BLaER1 (cell line): Measurements from ENCODE around the gene ITPKB.

ENCODE experiments used
- H3K27ac ChIP-seq: shearing (Covaris generic); formaldehyde crosslinking; 2 replicates; pipeline ENCODE4 v1.8.1; 2022
- H3K27me3 ChIP-seq: shearing (Covaris generic); formaldehyde crosslinking; 2 replicates; pipeline ENCODE4 v1.8.1; 2022
- H3K36me3 ChIP-seq: shearing (Covaris generic); formaldehyde crosslinking; 2 replicates; pipeline ENCODE4 v1.8.1; 2022
- H3K4me1 ChIP-seq: shearing (Covaris generic); formaldehyde crosslinking; 2 replicates; pipeline ENCODE4 v1.8.1; 2022
- H3K4me2 ChIP-seq: shearing (Covaris generic); formaldehyde crosslinking; 2 replicates; pipeline ENCODE4 v1.8.1; 2022
- H3K4me3 ChIP-seq: shearing (Covaris generic); formaldehyde crosslinking; 2 replicates; pipeline ENCODE4 v1.8.1; 2022
- H3K9ac ChIP-seq: shearing (Covaris generic); formaldehyde crosslinking; 2 replicates; pipeline ENCODE4 v1.8.1; 2022
- H3K9me3 ChIP-seq: shearing (Covaris generic); formaldehyde crosslinking; 2 replicates; pipeline ENCODE4 v1.8.1; 2022
- H4K20me1 ChIP-seq: shearing (Covaris generic); formaldehyde crosslinking; 2 replicates; pipeline ENCODE4 v1.8.1; 2022
- Cebpa-rat ChIP-seq: shearing (Covaris generic); IDR thresholded peaks from 2 replicates; pipeline ENCODE4 v1.8.1; 2022

ITPKB gene

DNA sequence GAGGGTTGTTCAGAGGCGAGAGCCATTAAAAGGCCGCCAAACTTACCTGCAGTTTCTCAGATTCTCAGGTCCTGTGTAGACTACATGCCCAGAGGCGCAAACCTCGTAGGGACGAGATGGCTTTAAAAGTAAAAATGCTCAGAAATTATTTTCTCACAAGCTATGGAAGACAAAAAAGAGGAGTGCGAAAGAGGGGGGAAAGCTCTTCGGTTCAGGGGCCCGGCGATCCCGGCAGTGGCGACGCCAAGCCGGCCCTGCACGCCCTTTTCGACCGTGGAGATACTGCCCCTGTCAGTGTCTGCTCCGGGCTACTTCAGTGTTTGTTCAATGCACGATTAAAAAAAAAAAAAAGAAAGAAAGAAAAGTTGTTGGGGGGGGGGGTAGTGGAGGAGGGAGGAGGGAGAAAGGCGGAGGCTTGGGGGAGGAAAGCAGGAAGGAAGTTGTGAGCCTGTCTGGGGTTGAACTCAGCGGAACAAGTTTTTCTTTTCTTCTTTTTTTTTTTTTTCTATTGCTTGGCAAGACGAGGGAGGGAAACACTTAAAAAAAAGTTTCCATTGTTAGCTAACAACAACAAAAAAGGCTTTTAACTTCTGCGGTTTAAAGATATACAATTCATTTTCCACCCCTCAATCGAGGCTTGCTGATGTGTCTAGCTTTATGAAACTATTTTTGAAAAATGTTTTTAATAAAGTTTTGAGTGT is at the start of gene ITPKB:
Gene ITPKB (minus strand): TSS at position 288 of the 701 bp plus-strand sequence. CDS start 1,824 bp downstream, outside the sequence.
- Histone ChIP-seq H3K4me3 (peak within 1 kb of the TSS; percentile 85), H3K9ac (peak within 1 kb of the TSS; percentile 89), H3K4me1 (peaks cover 53% of the 10 kb centered on the region), H4K20me1 (peaks cover 33% of the 10 kb centered on the region), H3K4me2 (peak within 1 kb of the TSS; percentile 99), H3K27me3 (no peaks in the 10 kb centered on the region), H3K9me3 (peaks cover 15% of the 10 kb centered on the region), H3K27ac (peak within 1 kb of the TSS; percentile 89), H3K36me3 (peaks cover 21% of the 10 kb centered on the region)
- no peak for TF ChIP-seq Cebpa-rat

- Histone ChIP-seq H3K4me3 (no peak overlapping the region), H3K9ac (no peak overlapping the region), H3K27me3 (no peaks in the 10 kb centered on the region), H3K4me1 (no peaks in the 10 kb centered on the region), H4K20me1 (no peaks in the 10 kb centered on the region), H3K9me3 (no peaks in the 10 kb centered on the region), H3K4me2 (no peak overlapping the region), H3K36me3 (no peaks in the 10 kb centered on the region), H3K27ac (no peak overlapping the region)
- TF ChIP-seq Cebpa-rat = no peak
Measured at GRCh38 chr1:226787638-226788037, 48.6 kb upstream of the ITPKB start.

DNA sequence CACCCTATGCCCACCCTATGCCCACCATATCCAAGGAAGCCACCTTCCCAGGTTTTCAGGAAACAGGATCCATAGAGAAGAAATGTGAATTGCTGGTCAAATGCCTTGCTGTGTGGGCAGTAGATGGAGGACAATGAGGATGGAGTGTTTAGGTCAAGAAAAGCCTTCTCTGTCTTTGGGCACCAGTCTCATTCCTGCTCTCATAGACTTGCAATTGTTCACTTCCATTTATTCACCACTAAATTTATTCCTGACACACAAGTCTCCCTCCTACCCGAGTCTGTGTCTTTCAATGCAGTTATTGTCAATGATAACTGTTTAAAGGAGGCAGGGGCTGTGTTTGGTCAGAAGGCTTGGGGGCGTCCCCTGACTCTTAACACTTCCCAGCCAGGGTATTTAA is 48.0 kb upstream of the ITPKB start:
- H3K27me3 ChIP-seq = no peaks in the 10 kb centered on the region
- no peak for TF ChIP-seq Cebpa-rat
- no peaks in the 10 kb centered on the region for H4K20me1 ChIP-seq
- H3K9me3 ChIP-seq = no peaks in the 10 kb centered on the region
- no peak overlapping the region for H3K9ac ChIP-seq
- H3K4me2 ChIP-seq = no peak overlapping the region
- no peaks in the 10 kb centered on the region for H3K4me1 ChIP-seq
- no peak overlapping the region for H3K27ac ChIP-seq
- no peak overlapping the region for H3K4me3 ChIP-seq
- no peaks in the 10 kb centered on the region for H3K36me3 ChIP-seq

- Histone ChIP-seq H3K4me3 (no peak overlapping the region), H4K20me1 (no peaks in the 10 kb centered on the region), H3K4me2 (no peak overlapping the region), H3K27ac (no peak overlapping the region), H3K27me3 (no peaks in the 10 kb centered on the region), H3K9ac (no peak overlapping the region), H3K4me1 (no peaks in the 10 kb centered on the region), H3K9me3 (no peaks in the 10 kb centered on the region), H3K36me3 (no peaks in the 10 kb centered on the region)
- no peak for TF ChIP-seq Cebpa-rat
Measured at GRCh38 chr1:226786550-226786949, 47.5 kb upstream of the ITPKB start.

DNA sequence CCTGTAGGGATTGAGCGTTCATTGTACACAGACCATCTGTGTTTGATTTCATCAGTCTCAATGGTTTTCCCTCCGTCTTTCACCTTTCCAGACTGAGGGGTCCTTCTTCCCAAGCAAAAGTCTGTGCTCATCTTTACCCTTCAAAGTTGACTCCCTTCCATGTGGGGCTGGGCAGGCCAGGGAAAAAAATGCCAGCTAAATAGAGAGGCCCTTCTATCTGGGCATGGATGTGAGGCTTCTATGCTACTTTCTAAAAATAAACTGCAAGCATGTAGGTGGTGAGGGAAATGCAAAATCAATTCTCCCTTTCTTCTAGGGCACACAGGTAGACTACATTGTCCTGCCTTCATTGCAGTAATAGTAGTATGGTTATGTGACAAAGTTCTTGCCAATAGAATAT is 46.7 kb upstream of the ITPKB start:
- Histone ChIP-seq H4K20me1 (no peaks in the 10 kb centered on the region), H3K4me3 (no peak overlapping the region), H3K9me3 (no peaks in the 10 kb centered on the region), H3K36me3 (no peaks in the 10 kb centered on the region), H3K27me3 (no peaks in the 10 kb centered on the region), H3K4me1 (no peaks in the 10 kb centered on the region), H3K4me2 (no peak overlapping the region), H3K27ac (no peak overlapping the region), H3K9ac (no peak overlapping the region)
- no peak for TF ChIP-seq Cebpa-rat

DNA sequence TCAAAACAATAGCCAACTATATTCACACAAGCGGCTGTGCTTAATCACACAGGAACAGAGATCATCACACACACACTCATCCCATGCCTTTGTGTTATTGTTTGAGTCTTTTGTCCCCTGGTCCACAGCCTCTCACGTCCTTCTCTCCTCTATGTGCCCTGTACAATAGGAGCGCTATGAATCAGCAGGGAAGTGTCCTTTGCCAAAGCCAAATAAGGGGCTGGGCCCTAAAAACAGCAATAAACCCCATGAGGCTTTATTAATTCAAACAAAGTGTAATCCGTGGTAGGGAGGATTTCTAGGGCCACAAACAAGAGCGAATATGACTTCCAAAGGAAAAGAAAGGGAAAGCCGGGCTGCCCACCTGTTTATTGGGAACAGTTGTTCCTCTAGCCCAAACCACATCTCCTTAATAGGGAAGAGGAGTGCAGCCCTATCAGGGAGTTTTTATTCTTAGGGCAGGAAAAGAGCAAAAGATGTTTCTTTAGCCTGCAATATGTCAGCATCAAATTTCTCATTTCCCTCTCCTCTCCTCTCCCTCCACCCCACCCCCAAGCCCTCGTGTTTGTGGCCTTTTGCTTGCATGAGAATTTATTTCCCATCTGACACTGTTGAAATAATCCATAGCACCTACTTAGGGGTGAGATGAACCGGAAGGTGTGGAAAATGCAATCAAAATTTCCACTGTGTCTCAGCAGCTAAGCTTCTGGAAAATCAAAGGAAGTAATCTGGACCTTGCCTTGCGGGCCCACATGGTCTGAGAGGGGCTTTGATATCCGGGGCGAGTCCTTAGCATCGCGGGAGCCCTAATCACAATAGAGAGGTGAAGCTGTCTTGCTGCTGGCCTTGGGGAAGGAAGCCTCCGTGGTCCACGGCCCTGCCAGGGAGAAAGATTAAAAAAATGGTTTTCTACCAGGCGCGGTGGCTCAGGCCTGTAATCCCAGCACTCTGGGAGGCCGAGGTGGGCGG is 45.3 kb upstream of the ITPKB start:
- H4K20me1 ChIP-seq = no peaks in the 10 kb centered on the region
- no peaks in the 10 kb centered on the region for H3K9me3 ChIP-seq
- H3K4me1 ChIP-seq = no peaks in the 10 kb centered on the region
- H3K27ac ChIP-seq = no peak overlapping the region
- H3K36me3 ChIP-seq = no peaks in the 10 kb centered on the region
- no peak overlapping the region for H3K4me2 ChIP-seq
- H3K4me3 ChIP-seq = no peak overlapping the region
- no peaks in the 10 kb centered on the region for H3K27me3 ChIP-seq
- no peak for TF ChIP-seq Cebpa-rat
- H3K9ac ChIP-seq = no peak overlapping the region

GRCh38 chr1:226782845-226783601 is 43.9 kb upstream of the ITPKB start:
- Histone ChIP-seq H3K4me1 (no peaks in the 10 kb centered on the region), H3K4me3 (no peak overlapping the region), H3K4me2 (no peak overlapping the region), H3K9ac (no peak overlapping the region), H3K36me3 (no peaks in the 10 kb centered on the region), H4K20me1 (no peaks in the 10 kb centered on the region), H3K27me3 (no peaks in the 10 kb centered on the region), H3K9me3 (no peaks in the 10 kb centered on the region), H3K27ac (no peak overlapping the region)
- TF ChIP-seq Cebpa-rat = no peak

GRCh38 chr1:226781937-226782609 is 43.0 kb upstream of the ITPKB start:
- Histone ChIP-seq H3K4me1 (no peaks in the 10 kb centered on the region), H3K36me3 (no peaks in the 10 kb centered on the region), H3K4me3 (no peak overlapping the region), H3K9ac (no peak overlapping the region), H3K4me2 (no peak overlapping the region), H3K27me3 (no peaks in the 10 kb centered on the region), H3K27ac (no peak overlapping the region), H3K9me3 (no peaks in the 10 kb centered on the region; the same call in 1 of the 2 replicates), H4K20me1 (no peaks in the 10 kb centered on the region)
- TF ChIP-seq Cebpa-rat = no peak

DNA sequence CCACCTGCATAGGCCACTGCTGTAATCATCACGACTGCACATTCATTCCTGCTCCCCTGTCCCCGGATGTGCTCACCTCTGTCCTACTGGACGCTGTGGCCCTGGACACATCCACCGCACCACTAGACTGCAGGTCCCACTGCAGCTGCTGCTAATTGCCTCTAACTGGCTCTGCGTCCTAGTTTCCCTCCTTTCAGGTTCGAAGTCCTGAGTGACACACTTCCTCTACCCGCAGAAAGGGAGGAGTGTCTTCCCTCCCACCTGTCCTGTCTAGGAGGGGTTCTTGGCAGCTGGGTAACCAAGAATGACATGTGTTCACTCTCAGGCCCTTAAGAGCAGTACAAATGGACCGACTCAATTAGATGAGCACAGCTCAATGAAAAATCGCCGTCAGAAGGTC is 40.5 kb upstream of the ITPKB start:
- peaks cover 3% of the 10 kb centered on the region; the same call in 1 of the 2 replicates for H3K9me3 ChIP-seq
- no peak overlapping the region for H3K27ac ChIP-seq
- no peaks in the 10 kb centered on the region for H3K36me3 ChIP-seq
- no peaks in the 10 kb centered on the region for H3K4me1 ChIP-seq
- no peak overlapping the region for H3K4me2 ChIP-seq
- no peak overlapping the region for H3K9ac ChIP-seq
- no peaks in the 10 kb centered on the region for H3K27me3 ChIP-seq
- H4K20me1 ChIP-seq = no peaks in the 10 kb centered on the region
- no peak overlapping the region for H3K4me3 ChIP-seq
- no peak for TF ChIP-seq Cebpa-rat
